ENCODE data around the gene TADA1.
"Not testable (repeated sequence)": the region's sequence is repeated elsewhere in the genome, so short reads cannot be mapped to it uniquely, and the experiment has no call there.

DNA sequence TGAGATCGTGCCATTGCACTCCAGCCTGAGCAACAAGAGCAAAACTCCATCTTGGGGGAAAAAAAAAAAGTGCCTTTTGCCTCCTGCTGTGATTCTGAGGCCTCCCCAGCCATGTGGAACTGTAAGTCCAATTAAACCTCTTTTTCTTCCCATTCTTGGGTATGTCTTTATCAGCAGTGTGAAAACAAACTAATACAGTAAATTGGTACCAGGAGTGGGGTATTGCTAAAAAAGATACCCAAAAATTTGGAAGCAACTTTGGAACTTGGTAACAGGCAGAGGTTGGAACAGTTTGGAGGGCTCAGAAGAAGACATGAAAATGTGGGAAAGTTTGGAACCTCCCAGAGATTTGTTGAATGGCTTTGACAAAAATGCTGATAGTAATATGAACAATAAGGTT lies 46.3 kb downstream of the TADA1 start:
- TF ChIP-seq, protein P1, sequence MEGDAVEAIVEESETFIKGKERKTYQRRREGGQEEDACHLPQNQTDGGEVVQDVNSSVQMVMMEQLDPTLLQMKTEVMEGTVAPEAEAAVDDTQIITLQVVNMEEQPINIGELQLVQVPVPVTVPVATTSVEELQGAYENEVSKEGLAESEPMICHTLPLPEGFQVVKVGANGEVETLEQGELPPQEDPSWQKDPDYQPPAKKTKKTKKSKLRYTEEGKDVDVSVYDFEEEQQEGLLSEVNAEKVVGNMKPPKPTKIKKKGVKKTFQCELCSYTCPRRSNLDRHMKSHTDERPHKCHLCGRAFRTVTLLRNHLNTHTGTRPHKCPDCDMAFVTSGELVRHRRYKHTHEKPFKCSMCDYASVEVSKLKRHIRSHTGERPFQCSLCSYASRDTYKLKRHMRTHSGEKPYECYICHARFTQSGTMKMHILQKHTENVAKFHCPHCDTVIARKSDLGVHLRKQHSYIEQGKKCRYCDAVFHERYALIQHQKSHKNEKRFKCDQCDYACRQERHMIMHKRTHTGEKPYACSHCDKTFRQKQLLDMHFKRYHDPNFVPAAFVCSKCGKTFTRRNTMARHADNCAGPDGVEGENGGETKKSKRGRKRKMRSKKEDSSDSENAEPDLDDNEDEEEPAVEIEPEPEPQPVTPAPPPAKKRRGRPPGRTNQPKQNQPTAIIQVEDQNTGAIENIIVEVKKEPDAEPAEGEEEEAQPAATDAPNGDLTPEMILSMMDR (IDR thresholded peaks at IDR 0.05), result not testable (repeated sequence)
- not testable (repeated sequence) for TF ChIP-seq POLR2A, EP300 (IDR thresholded peaks at IDR 0.05)

All from tibial nerve (tissue), 4 donors.